Measurements from ENCODE around the gene EGLN1.

DNA sequence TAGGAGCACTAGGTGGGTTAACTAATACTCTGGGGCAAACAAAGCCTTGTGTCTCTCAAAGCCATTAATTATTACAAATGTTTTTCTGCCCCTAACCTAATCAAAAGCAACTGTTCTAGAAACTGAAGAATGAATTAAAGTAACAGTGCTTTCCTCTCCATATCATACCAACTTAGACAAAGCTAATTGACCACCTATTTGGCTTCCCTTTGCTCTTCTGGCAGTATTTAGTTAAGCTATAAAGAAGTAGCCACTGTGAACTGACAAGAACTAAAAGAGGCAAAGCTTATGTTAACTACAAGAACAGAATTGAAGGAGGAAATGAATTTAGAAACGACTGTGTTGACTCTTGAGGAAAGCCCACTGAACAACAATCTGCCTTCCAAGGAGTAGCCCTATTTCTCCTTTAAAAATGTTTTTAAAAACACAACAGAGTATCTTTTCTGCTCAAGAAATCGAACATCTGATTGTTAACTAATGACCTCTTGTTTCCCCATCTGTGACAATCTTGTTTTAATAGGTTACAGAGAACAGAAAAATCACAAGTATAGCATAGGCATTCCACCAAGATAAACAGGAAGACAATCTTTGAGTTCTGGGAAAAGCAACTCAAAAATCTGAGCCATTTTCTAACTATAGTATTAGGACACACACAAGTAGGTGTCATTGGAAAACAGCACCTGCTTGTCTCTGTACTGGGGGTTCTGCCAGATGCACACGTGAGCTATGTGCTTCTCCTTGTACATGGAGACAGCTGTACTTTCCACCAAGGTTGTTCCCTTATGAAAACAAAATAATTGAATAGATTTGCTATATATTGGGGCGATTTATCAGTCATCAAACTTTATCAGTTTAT lies 3.1 kb upstream of the EGLN1 start:
- TF ChIP-seq, protein P1, sequence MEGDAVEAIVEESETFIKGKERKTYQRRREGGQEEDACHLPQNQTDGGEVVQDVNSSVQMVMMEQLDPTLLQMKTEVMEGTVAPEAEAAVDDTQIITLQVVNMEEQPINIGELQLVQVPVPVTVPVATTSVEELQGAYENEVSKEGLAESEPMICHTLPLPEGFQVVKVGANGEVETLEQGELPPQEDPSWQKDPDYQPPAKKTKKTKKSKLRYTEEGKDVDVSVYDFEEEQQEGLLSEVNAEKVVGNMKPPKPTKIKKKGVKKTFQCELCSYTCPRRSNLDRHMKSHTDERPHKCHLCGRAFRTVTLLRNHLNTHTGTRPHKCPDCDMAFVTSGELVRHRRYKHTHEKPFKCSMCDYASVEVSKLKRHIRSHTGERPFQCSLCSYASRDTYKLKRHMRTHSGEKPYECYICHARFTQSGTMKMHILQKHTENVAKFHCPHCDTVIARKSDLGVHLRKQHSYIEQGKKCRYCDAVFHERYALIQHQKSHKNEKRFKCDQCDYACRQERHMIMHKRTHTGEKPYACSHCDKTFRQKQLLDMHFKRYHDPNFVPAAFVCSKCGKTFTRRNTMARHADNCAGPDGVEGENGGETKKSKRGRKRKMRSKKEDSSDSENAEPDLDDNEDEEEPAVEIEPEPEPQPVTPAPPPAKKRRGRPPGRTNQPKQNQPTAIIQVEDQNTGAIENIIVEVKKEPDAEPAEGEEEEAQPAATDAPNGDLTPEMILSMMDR (IDR thresholded peaks at IDR 0.05): no peak
- no peak for TF ChIP-seq POLR2A (IDR thresholded peaks at IDR 0.05)
- peak in 1 of 2 donors; percentile 40 for TF ChIP-seq POLR2AphosphoS5 (IDR thresholded peaks at IDR 0.05; ENCODE audit: insufficient read depth in 1 of 2, low read depth in 1 of 2)
